IMR-90 (cell line): ENCODE measurements around the gene RFPL1. TPM values are rescaled to one million over a fixed set of nuclear protein-coding genes. Genes with fewer than 3 reads are reported as not detected.

ENCODE experiments used
- ATAC-seq: fragments of 200-7000 bp; cut with Tn5 transposase; 2 replicates; pipeline ENCODE4 v1.9.1; 2020; ENCODE audit warnings: low read depth, mild to moderate bottlenecking, moderate library complexity
- BruUV-seq: library from RNA; stranded (reverse); fragments of 400-500 nt; replicated peaks from 2 replicates; lab custom pipeline; 2021; lab: Mats Ljungman, UMichigan
- CTCF ChIA-PET: fragments of 300-600 bp; formaldehyde crosslinking; extraction: SDS; loops from one replicate; lab custom pipeline; 2021; ENCODE audit warnings: antibody characterized with exemption; lab: Yijun Ruan, JAX
- POLR2A ChIA-PET: fragments of 300-600 bp; sonication (Branson Sonifier 250); formaldehyde crosslinking; loops from one replicate; lab custom pipeline; 2022; ENCODE audit warnings: antibody characterized with exemption; ENCODE audit not compliant: unreplicated experiment; lab: Charles Lee
- DNase-seq: peaks from one replicate; pipeline ENCODE4 v3.0.0; 2013
- H2AFZ ChIP-seq: replicated peaks from 2 replicates; pipeline ENCODE3; 2013; ENCODE audit warnings: low read length, mild to moderate bottlenecking; ENCODE audit not compliant: poor library complexity
- H2AK5ac ChIP-seq: 2 replicates; pipeline ENCODE4 v1.6.1; 2013; ENCODE audit warnings: low read depth, low read length, inconsistent platforms
- H2AK9ac ChIP-seq: replicated peaks from 2 replicates; pipeline ENCODE3; 2013; ENCODE audit warnings: mild to moderate bottlenecking, low read depth, low read length, moderate library complexity; ENCODE audit not compliant: poor library complexity
- H2BK120ac ChIP-seq: 2 replicates; pipeline ENCODE4 v1.6.1; 2013; ENCODE audit warnings: low read depth, low read length, inconsistent platforms
- H2BK15ac ChIP-seq: 3 replicates; pipeline ENCODE4 v1.6.1; 2013; ENCODE audit warnings: low read depth, low read length, inconsistent platforms
- H2BK20ac ChIP-seq: 2 replicates; pipeline ENCODE4 v1.6.1; 2013; ENCODE audit warnings: low read depth, mild to moderate bottlenecking, inconsistent platforms, low read length, moderate library complexity
- H2BK5ac ChIP-seq: 2 replicates; pipeline ENCODE4 v1.6.1; 2013; ENCODE audit warnings: mild to moderate bottlenecking, low read depth, low read length, inconsistent platforms; ENCODE audit not compliant: poor library complexity, severe bottlenecking
- H3K14ac ChIP-seq: replicated peaks from 2 replicates; pipeline ENCODE4 v1.6.1; 2013; ENCODE audit warnings: low read depth, low read length, inconsistent platforms
- H3K18ac ChIP-seq: 2 replicates; pipeline ENCODE4 v1.6.1; 2013; ENCODE audit warnings: low read depth, low read length, control low read depth
- H3K23ac ChIP-seq: 2 replicates; pipeline ENCODE4 v1.6.1; 2013; ENCODE audit warnings: low read depth, low read length, inconsistent platforms
- H3K27ac ChIP-seq: 2 replicates; pipeline ENCODE4 v1.5.1; 2013; ENCODE audit warnings: mild to moderate bottlenecking, control low read depth, low read length; ENCODE audit not compliant: insufficient read depth
- H3K27me3 ChIP-seq: 2 replicates; pipeline ENCODE4 v1.6.1; 2013; ENCODE audit warnings: low read length; ENCODE audit not compliant: control insufficient read depth, insufficient read depth
- H3K36me3 ChIP-seq: 2 replicates; pipeline ENCODE4 v1.6.1; 2013; ENCODE audit warnings: low read length, mixed read lengths; ENCODE audit not compliant: control insufficient read depth, insufficient read depth
- H3K4ac ChIP-seq: 2 replicates; pipeline ENCODE4 v1.6.1; 2013; ENCODE audit warnings: low read depth, low read length, inconsistent platforms
- H3K4me1 ChIP-seq: 2 replicates; pipeline ENCODE4 v1.6.1; 2013; ENCODE audit warnings: low read length, mixed read lengths; ENCODE audit not compliant: control insufficient read depth, insufficient read depth
- H3K4me2 ChIP-seq: 2 replicates; pipeline ENCODE4 v1.6.1; 2013; ENCODE audit warnings: low read depth, mild to moderate bottlenecking, control low read depth, low read length, moderate library complexity
- H3K4me3 ChIP-seq: 2 replicates; pipeline ENCODE4 v1.5.1; 2013; ENCODE audit warnings: low read depth, mild to moderate bottlenecking, control low read depth, low read length, moderate library complexity; ENCODE audit not compliant: insufficient read depth
- H3K56ac ChIP-seq: 2 replicates; pipeline ENCODE4 v1.6.1; 2013; ENCODE audit warnings: low read length, inconsistent platforms; ENCODE audit not compliant: insufficient read depth; ENCODE audit errors: extremely low read depth
- H3K79me1 ChIP-seq, 2 experiments: 2 replicates each; pipeline ENCODE4 v1.6.1; 2013; ENCODE audit warnings: low read length in 2 of 2, inconsistent platforms in 1 of 2, low read depth in 1 of 2
- H3K9ac ChIP-seq: 2 replicates; pipeline ENCODE4 v1.6.1; 2013; ENCODE audit warnings: low read depth, low read length, control low read depth
- H3K9me1 ChIP-seq: 2 replicates; pipeline ENCODE4 v1.6.1; 2013; ENCODE audit warnings: low read length, inconsistent platforms; ENCODE audit not compliant: insufficient read depth
- H3K9me3 ChIP-seq: 2 replicates; pipeline ENCODE4 v1.6.1; 2013; ENCODE audit warnings: low read length; ENCODE audit not compliant: control insufficient read depth, insufficient read depth
- H4K20me1 ChIP-seq: 2 replicates; pipeline ENCODE4 v1.6.1; 2013; ENCODE audit warnings: low read length, inconsistent platforms; ENCODE audit not compliant: insufficient read depth
- H4K5ac ChIP-seq: 2 replicates; pipeline ENCODE4 v1.6.1; 2013; ENCODE audit warnings: mild to moderate bottlenecking, low read depth, low read length, control low read depth
- H4K8ac ChIP-seq, 2 experiments: 2 replicates each; pipeline ENCODE4 v1.6.1; 2013; ENCODE audit warnings: low read depth in 2 of 2, low read length in 2 of 2, control low read depth in 1 of 2, inconsistent platforms in 1 of 2
- H4K91ac ChIP-seq: 2 replicates; pipeline ENCODE4 v1.6.1; 2013; ENCODE audit warnings: low read depth, low read length, inconsistent platforms; ENCODE audit not compliant: insufficient read depth
- MAZ ChIP-seq: IDR thresholded peaks from 2 replicates; pipeline ENCODE4 v1.6.1; 2012; ENCODE audit warnings: low read depth, mild to moderate bottlenecking, low read length, improper control_type of control experiment, moderate library complexity, borderline replicate concordance
- WGBS, 2 experiments: methylation state at CpG; one replicate each; pipeline versions ENCODE4 v1.1.5 to v1.1.7; 2013; ENCODE audit warnings: missing lambda C conversion rate in 2 of 2; ENCODE audit not compliant: insufficient read length in 1 of 2; ENCODE audit errors: extremely low coverage in 2 of 2; 5-methylcytosine and 5-hydroxymethylcytosine counted together
- dilution Hi-C: fragments of 300-500 bp; cut with HindIII; formaldehyde crosslinking; loops from one replicate; pipeline ENCODE4 v1.14.3; 2018; ENCODE audit warnings: low sequenced_read_pairs; ENCODE audit not compliant: unreplicated experiment
- in situ Hi-C: fragments of 300-500 bp; cut with MboI; formaldehyde crosslinking; loops from 3 replicates; pipeline ENCODE4 v1.14.3; 2019; ENCODE audit warnings: low sequenced_read_pairs, inconsistent platforms, mixed read lengths
- intact Hi-C: fragments of 100-400 bp; cut with micrococcal nuclease; formaldehyde crosslinking; loops from 2 replicates; pipeline ENCODE4 v1.10.0; 2022
- polyA plus RNA-seq, 3 experiments: library from polyadenylated mRNA; depleted of rRNA; stranded (reverse); fragments of >200 nt; gene quantifications; 2 replicates each; pipeline ENCODE4 v1.2.3, GENCODE V29; 2012; ENCODE audit warnings: low replicate concordance in 1 of 3
- total RNA-seq: library from RNA; depleted of rRNA; stranded (reverse); fragments of >200 nt; gene quantifications from 2 replicates; pipeline ENCODE4 v1.2.3, GENCODE V29; 2012

Gene RFPL1
- total and polyA plus RNA-seq, 2 of the 4 experiments (the other 2 are of a cell fraction): not detected

DNA sequence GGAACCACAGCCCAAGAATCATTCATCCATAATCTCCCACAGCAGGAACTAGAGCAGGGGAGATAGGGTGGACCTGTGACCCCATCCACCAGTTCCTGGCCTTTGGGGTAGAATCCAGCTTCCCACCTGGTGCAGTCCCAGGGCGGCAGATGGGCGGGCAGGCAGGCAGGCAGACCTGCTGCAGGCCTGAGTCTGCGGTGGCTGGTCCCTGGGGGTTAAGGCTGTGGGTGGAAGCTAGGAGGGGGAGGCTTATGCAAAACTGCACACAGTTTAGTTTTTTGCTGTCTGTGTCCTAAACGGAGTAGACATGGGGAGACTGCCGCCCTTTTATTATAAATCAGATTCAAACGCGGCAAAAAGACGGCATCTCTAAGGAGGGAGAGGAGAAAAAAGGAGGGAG is 37.2 kb downstream of the RFPL1 start:
- WGBS, 2 experiments: 90% methylated on average over 2 of the region's 8 CpGs; no CpG with 5 or more reads in 1 of the 2 experiments
- Histone ChIP-seq H2AK5ac (no peak overlapping the region), H2AFZ (no peak overlapping the region), H3K27me3 (peaks cover 60% of the 10 kb centered on the region), H4K8ac (no peak overlapping the region), H3K9ac (no peak overlapping the region), H3K56ac (no peak overlapping the region), H2AK9ac (no peak overlapping the region), H2BK120ac (no peak overlapping the region), H3K18ac (no peak overlapping the region), H3K14ac (no peak overlapping the region), H2BK5ac (no peak overlapping the region), H3K79me1 (no peaks in the 10 kb centered on the region), H3K9me3 (no peaks in the 10 kb centered on the region), H3K4me2 (no peak overlapping the region), H3K4me1 (no peaks in the 10 kb centered on the region), H2BK20ac (no peak overlapping the region), H3K9me1 (no peaks in the 10 kb centered on the region), H4K20me1 (peaks cover 13% of the 10 kb centered on the region; the same call in 1 of the 2 replicates), H4K91ac (no peak overlapping the region), H3K27ac (no peak overlapping the region), H3K4me3 (no peak overlapping the region), H2BK15ac (no peak overlapping the region), H4K5ac (no peak overlapping the region), H3K4ac (no peak overlapping the region), H3K23ac (no peak overlapping the region), H3K36me3 (no peaks in the 10 kb centered on the region)
- in situ Hi-C loops (no loop called here), intact Hi-C loops (no loop called here), dilution Hi-C loops (no loop called here)
- POLR2A ChIA-PET: no interaction called here
- TF ChIP-seq MAZ: no peak
- no TSS peak for BruUV-seq
- ATAC-seq (no peak), DNase-seq (no peak)
- CTCF ChIA-PET: no interaction called here
